Neural cell (in vitro differentiated cells): Measurements from ENCODE around the gene PRKCD. TPM values are rescaled to one million over a fixed set of nuclear protein-coding genes. Genes with fewer than 3 reads are reported as not detected.

Source experiments
- H2AFZ ChIP-seq: fragments of 200-600, 300-800 bp; sonication (generic), shearing (Covaris generic); 2 replicates; pipeline ENCODE4 v1.6.0; 2014; ENCODE audit warnings: low read depth, mild to moderate bottlenecking, antibody characterized with exemption, low read length, moderate library complexity
- H3F3A ChIP-seq: fragments of 200-600 bp; shearing (Covaris generic); 2 replicates; pipeline ENCODE4 v1.6.1; 2016; ENCODE audit warnings: mild to moderate bottlenecking, moderate library complexity, mixed read lengths, antibody characterized with exemption, low read length; ENCODE audit not compliant: insufficient read depth, poor library complexity, severe bottlenecking
- H3K27ac ChIP-seq: fragments of 200-600, 300-800 bp; sonication (generic), shearing (Covaris generic); 2 replicates; pipeline ENCODE4 v1.5.1; 2014; ENCODE audit warnings: mild to moderate bottlenecking, low read length, moderate library complexity
- H3K27me3 ChIP-seq: fragments of 300-800, 200-600 bp; sonication (generic), shearing (Covaris generic); 2 replicates; pipeline ENCODE4 v1.6.0; 2014; ENCODE audit warnings: mild to moderate bottlenecking, low read depth, low read length, moderate library complexity; ENCODE audit not compliant: insufficient read depth
- H3K36me3 ChIP-seq: fragments of 300-800, 200-600 bp; sonication (generic), shearing (Covaris generic); 2 replicates; pipeline ENCODE4 v1.5.1; 2014; ENCODE audit warnings: mild to moderate bottlenecking, antibody characterized with exemption, low read length, moderate library complexity; ENCODE audit not compliant: insufficient read depth
- H3K4me2 ChIP-seq: fragments of 300-800, 200-600 bp; sonication (generic), shearing (Covaris generic); 2 replicates; pipeline ENCODE4 v1.6.0; 2014; ENCODE audit warnings: mild to moderate bottlenecking, low read length
- H3K4me3 ChIP-seq: fragments of 300-800, 200-600 bp; sonication (generic), shearing (Covaris generic); 2 replicates; pipeline ENCODE4 v1.5.1; 2014; ENCODE audit warnings: mild to moderate bottlenecking, low read length, moderate library complexity
- H3K79me2 ChIP-seq: fragments of 200-600 bp; shearing (Covaris generic); replicated peaks from 2 replicates; pipeline ENCODE4 v1.6.0; 2014; ENCODE audit warnings: mild to moderate bottlenecking, low read length, moderate library complexity; ENCODE audit not compliant: insufficient read depth
- H3K9ac ChIP-seq: fragments of 300-800, 200-600 bp; sonication (generic), shearing (Covaris generic); 2 replicates; pipeline ENCODE4 v1.6.1; 2016; ENCODE audit warnings: mild to moderate bottlenecking, low read length, mixed read lengths
- H3K9me2 ChIP-seq: fragments of 200-600 bp; shearing (Covaris generic); 2 replicates; pipeline ENCODE4 v1.6.1; 2016; ENCODE audit warnings: mild to moderate bottlenecking, low read length, mixed read lengths; ENCODE audit not compliant: insufficient read depth
- H3K9me3 ChIP-seq: fragments of 200-600, 300-800 bp; sonication (generic), shearing (Covaris generic); 2 replicates; pipeline ENCODE4 v1.6.1; 2016; ENCODE audit warnings: mild to moderate bottlenecking, mixed run types, low read length, moderate library complexity, mixed read lengths
- H4K20me1 ChIP-seq: fragments of 200-600 bp; shearing (Covaris generic); 2 replicates; pipeline ENCODE4 v1.6.1; 2016; ENCODE audit warnings: mild to moderate bottlenecking, mixed run types; ENCODE audit not compliant: insufficient read depth
- CTCF ChIP-seq: fragments of 450-650 bp; IDR thresholded peaks from 2 replicates; pipeline ENCODE4 v1.5.1; 2014; ENCODE audit warnings: antibody characterized with exemption, mild to moderate bottlenecking, moderate library complexity; ENCODE audit not compliant: poor library complexity, severe bottlenecking
- EP300 ChIP-seq: fragments of 450-650 bp; conservative IDR thresholded peaks from 2 replicates; pipeline ENCODE4 v1.6.1; 2014; ENCODE audit warnings: antibody characterized with exemption, mild to moderate bottlenecking, moderate library complexity; ENCODE audit not compliant: poor library complexity, severe bottlenecking
- EZH2 ChIP-seq: fragments of 200-600, 300-800 bp; shearing (Covaris generic), sonication (generic); IDR thresholded peaks from 2 replicates; pipeline ENCODE4 v1.6.1; 2014; ENCODE audit warnings: antibody characterized with exemption, low read length, borderline replicate concordance, mild to moderate bottlenecking; ENCODE audit not compliant: insufficient read depth, poor library complexity, severe bottlenecking
- MXI1 ChIP-seq: fragments of 450-650 bp; conservative IDR thresholded peaks from 2 replicates; pipeline ENCODE4 v1.6.1; 2014; ENCODE audit warnings: antibody characterized with exemption, mild to moderate bottlenecking; ENCODE audit not compliant: poor library complexity, severe bottlenecking
- POLR2AphosphoS5 ChIP-seq: IDR thresholded peaks from 2 replicates; pipeline ENCODE4 v1.6.1; 2012
- RAD21 ChIP-seq: fragments of 450-650 bp; conservative IDR thresholded peaks from 2 replicates; pipeline ENCODE4 v1.6.1; 2014; ENCODE audit warnings: antibody characterized with exemption, mild to moderate bottlenecking, moderate library complexity
- REST ChIP-seq: IDR thresholded peaks from 2 replicates; pipeline ENCODE4 v1.6.1; 2012; ENCODE audit warnings: borderline replicate concordance
- SMC3 ChIP-seq: fragments of 450-650 bp; conservative IDR thresholded peaks from 2 replicates; pipeline ENCODE4 v1.6.1; 2014; ENCODE audit warnings: antibody characterized with exemption, mild to moderate bottlenecking, moderate library complexity; ENCODE audit not compliant: poor library complexity
- TAF1 ChIP-seq: IDR thresholded peaks from 2 replicates; pipeline ENCODE4 v1.6.1; 2012; ENCODE audit warnings: low read depth
- polyA plus RNA-seq: library from polyadenylated mRNA; depleted of rRNA; stranded (reverse); fragments of >200 nt; gene quantifications from 2 replicates; pipeline ENCODE4 v1.2.3, GENCODE V29; 2014

PRKCD gene
- polyA plus RNA-seq, 1 donor from 2014 or later, result not detected

GRCh38 chr3:53170325-53171063 is 9.5 kb downstream of the PRKCD start:
- H3K9me2 ChIP-seq, result no peaks in the 10 kb centered on the region
- no peaks in the 10 kb centered on the region for H3F3A ChIP-seq
- no peaks in the 10 kb centered on the region for H3K27me3 ChIP-seq
- H3K36me3 ChIP-seq, result no peaks in the 10 kb centered on the region
- H3K4me3 ChIP-seq, result no peak overlapping the region
- no peaks in the 10 kb centered on the region for H3K9me3 ChIP-seq
- H4K20me1 ChIP-seq, result no peaks in the 10 kb centered on the region
- no peak overlapping the region for H2AFZ ChIP-seq
- H3K27ac ChIP-seq, result no peak overlapping the region
- H3K79me2 ChIP-seq, result no peaks in the 10 kb centered on the region
- H3K4me2 ChIP-seq, result no peak overlapping the region
- TF ChIP-seq RAD21 (no peak), MXI1 (no peak), TAF1 (no peak), CTCF (no peak)
- H3K9ac ChIP-seq, result no peak overlapping the region

DNA sequence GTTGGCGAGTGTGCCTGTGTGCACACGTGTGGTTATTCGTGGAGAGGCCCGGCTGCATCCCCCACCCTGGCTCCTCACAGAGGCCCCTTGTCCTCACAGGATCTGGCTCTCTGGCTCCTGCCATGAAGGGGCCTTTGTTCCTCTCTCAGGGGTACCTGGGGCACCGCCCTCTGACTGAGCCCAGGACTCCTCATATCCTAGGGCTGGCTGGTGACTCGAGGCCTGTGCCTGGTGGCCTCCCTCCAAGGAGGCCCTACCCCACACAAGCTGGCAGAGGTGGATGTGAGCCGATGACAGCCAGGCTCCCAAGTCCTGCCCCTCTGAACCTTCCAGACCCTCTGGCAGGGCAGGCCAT is 10.0 kb downstream of the PRKCD start:
- Histone ChIP-seq H3K9me3 (no peaks in the 10 kb centered on the region), H3K27me3 (no peaks in the 10 kb centered on the region), H3K79me2 (no peaks in the 10 kb centered on the region), H3K9ac (no peak overlapping the region), H3K9me2 (no peaks in the 10 kb centered on the region), H3K36me3 (no peaks in the 10 kb centered on the region), H2AFZ (no peak overlapping the region), H3F3A (no peaks in the 10 kb centered on the region), H3K4me2 (no peak overlapping the region), H3K27ac (no peak overlapping the region), H4K20me1 (no peaks in the 10 kb centered on the region), H3K4me3 (no peak overlapping the region)
- no peak for TF ChIP-seq EP300
- no peak for TF ChIP-seq REST
- no peak for TF ChIP-seq SMC3
- TF ChIP-seq EZH2, result no peak
- TF ChIP-seq CTCF, result no peak
- TF ChIP-seq MXI1, result no peak
- no peak for TF ChIP-seq TAF1
- TF ChIP-seq RAD21, result no peak
- TF ChIP-seq POLR2AphosphoS5, result no peak
